NCI-H1092 (cell line): ENCODE data around the gene KLF3.

Experiments used
- DNase-seq: peaks from one replicate; lab custom pipeline; 2025; lab: John Stamatoyannopoulos, UW

The KLF3 gene

GRCh38 chr4:38656111-38656510, 7.9 kb upstream of the KLF3 start:
- no peak for DNase-seq

- no peak for DNase-seq
These were observed 4.7 kb upstream of the KLF3 start for GRCh38 chr4:38659346-38659745.

GRCh38 chr4:38660838-38661237, 3.2 kb upstream of the KLF3 start:
- DNase-seq, result no peak

- no peak for DNase-seq
These were observed 2.6 kb upstream of the KLF3 start for GRCh38 chr4:38661371-38661770.

- no peak for DNase-seq
These were observed 1.4 kb upstream of the KLF3 start for GRCh38 chr4:38662522-38663089.

- no peak for DNase-seq
These were observed 754 bp upstream of the KLF3 start for GRCh38 chr4:38663090-38663800.

- DNase-seq, result peak; percentile 12
These were observed 855 bp downstream of the KLF3 start for GRCh38 chr4:38664706-38665401.

GRCh38 chr4:38665551-38666411, 1.8 kb downstream of the KLF3 start:
- no peak for DNase-seq

GRCh38 chr4:38666766-38667084, 2.7 kb downstream of the KLF3 start:
- DNase-seq, result no peak

GRCh38 chr4:38667085-38667893, 3.3 kb downstream of the KLF3 start:
- DNase-seq, result peak; percentile 65

- DNase-seq, result no peak
These were observed 4.4 kb downstream of the KLF3 start for GRCh38 chr4:38668203-38668971.

- no peak for DNase-seq
These were observed 5.2 kb downstream of the KLF3 start for GRCh38 chr4:38669208-38669607.

GRCh38 chr4:38670109-38670901, 6.3 kb downstream of the KLF3 start:
- no peak for DNase-seq

- DNase-seq, result no peak
These were observed 7.1 kb downstream of the KLF3 start for GRCh38 chr4:38670939-38671591.

GRCh38 chr4:38671592-38671940, 7.6 kb downstream of the KLF3 start:
- no peak for DNase-seq

- DNase-seq, result no peak
These were observed 8.0 kb downstream of the KLF3 start for GRCh38 chr4:38672074-38672396.

GRCh38 chr4:38672397-38673129, 8.6 kb downstream of the KLF3 start:
- DNase-seq, result no peak

- no peak for DNase-seq
These were observed 9.4 kb downstream of the KLF3 start for GRCh38 chr4:38673130-38673978.
